DMS153 treated with DMSO at 0.1 percent for 48 hours (cell line): Measurements from ENCODE around the gene ADD2.
"Not testable (repeated sequence)": the region's sequence is repeated elsewhere in the genome, so short reads cannot be mapped to it uniquely, and the experiment has no call there.

Source experiments
- DNase-seq: peaks from one replicate; lab custom pipeline; 2025; ENCODE audit not compliant: unreplicated experiment; lab: John Stamatoyannopoulos, UW

ADD2 gene

GRCh38 chr2:70752396-70752795 is 15.6 kb downstream of the ADD2 start:
- DNase-seq = no peak

DNA sequence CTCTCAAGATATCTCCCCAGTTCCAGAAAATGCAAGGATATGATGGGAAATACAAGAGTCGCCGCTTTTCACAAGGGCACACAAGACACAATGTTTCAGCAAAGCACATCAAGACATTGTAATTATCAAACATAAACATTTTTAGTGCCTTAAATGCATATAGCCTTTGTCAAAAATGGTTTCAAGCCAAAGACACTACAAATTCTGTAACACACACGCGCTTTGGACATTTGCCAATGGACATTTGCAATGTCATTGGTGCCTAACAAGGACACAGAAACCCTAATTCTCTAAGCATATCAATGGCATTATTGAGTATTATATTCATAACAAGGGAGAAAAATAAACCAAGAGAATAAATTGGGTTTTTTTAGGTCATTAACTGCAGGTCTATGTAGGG is 16.1 kb downstream of the ADD2 start:
- no peak for DNase-seq

GRCh38 chr2:70750320-70750719 is 17.7 kb downstream of the ADD2 start:
- no peak for DNase-seq

GRCh38 chr2:70748002-70748784 is 19.8 kb downstream of the ADD2 start:
- DNase-seq = no peak

- no peak for DNase-seq
Measured at GRCh38 chr2:70747284-70747683, 20.7 kb downstream of the ADD2 start.

DNA sequence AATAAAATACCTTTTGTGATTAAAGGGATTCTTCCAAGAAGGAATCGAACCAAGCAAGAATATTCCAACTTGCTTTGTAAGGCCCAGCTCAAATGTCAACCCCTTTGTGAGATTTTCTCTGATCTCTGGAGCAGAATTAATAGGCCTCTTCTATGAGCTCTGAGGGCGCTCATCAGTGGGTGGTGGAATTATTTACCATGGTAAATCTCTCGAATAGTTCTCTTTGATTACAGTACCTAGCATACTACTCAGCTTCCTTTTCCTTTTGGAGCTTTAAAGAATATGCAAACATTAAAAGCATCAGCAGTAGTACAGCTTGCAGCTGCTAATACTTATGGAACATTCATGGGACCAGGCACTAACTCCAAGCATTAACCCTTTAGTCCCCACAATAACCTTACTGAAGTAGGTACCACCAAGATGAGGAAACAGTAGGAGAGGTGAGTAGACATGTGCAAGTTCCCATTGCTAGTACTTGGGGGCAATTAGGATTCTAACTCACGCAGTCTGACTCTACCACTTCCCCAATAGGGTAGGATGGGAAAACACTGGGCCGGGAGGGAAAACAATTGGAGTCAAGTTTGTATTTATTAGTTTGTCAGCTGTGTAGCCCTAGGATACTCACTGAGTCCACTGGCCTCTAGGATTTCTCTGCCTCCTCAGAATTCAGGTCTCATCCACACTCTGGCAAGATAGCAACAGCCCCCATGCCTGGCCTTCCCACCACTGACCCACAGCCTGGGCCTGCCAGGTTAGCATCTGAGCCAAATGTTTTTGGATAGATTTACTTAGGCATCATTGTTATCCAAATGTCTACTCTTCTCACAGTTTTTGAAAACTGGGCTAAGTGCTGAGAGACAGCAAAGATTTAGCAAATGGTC is 21.7 kb downstream of the ADD2 start:
- no peak for DNase-seq

- DNase-seq = no peak
Measured at GRCh38 chr2:70745276-70745825, 22.6 kb downstream of the ADD2 start.

DNA sequence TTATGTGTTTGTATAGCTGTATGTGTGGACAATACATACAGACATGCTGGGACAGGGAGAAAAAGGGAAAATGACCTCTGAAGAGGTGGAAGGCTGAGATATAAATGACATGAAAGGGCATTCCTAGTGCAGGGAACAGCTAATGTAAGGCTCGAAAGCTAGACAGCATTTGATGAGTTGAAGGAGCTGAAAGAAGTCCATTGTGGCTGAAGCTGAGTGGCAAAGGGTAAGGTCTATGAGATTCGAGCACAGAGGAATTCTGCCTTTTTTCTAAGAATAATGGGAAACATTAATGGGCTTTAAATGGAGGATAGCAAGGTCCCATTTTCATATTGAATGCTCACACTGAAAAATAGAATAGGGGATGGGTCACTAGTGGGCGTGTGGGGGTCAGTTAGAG is 23.6 kb downstream of the ADD2 start:
- no peak for DNase-seq

GRCh38 chr2:70743677-70744076 is 24.3 kb downstream of the ADD2 start:
- DNase-seq = no peak

GRCh38 chr2:70743068-70743467 is 24.9 kb downstream of the ADD2 start:
- DNase-seq = no peak

GRCh38 chr2:70739492-70739891 is 28.5 kb downstream of the ADD2 start:
- not testable (repeated sequence) for DNase-seq

- DNase-seq = no peak
Measured at GRCh38 chr2:70738159-70738558, 29.8 kb downstream of the ADD2 start.

GRCh38 chr2:70735071-70735470 is 32.9 kb downstream of the ADD2 start:
- DNase-seq = no peak

GRCh38 chr2:70733646-70734180 is 34.3 kb downstream of the ADD2 start:
- no peak for DNase-seq

- no peak for DNase-seq
Measured at GRCh38 chr2:70732766-70733645, 35.0 kb downstream of the ADD2 start.

- DNase-seq = no peak
Measured at GRCh38 chr2:70730730-70731129, 37.3 kb downstream of the ADD2 start.

GRCh38 chr2:70729647-70730046 is 38.4 kb downstream of the ADD2 start:
- no peak for DNase-seq

DNA sequence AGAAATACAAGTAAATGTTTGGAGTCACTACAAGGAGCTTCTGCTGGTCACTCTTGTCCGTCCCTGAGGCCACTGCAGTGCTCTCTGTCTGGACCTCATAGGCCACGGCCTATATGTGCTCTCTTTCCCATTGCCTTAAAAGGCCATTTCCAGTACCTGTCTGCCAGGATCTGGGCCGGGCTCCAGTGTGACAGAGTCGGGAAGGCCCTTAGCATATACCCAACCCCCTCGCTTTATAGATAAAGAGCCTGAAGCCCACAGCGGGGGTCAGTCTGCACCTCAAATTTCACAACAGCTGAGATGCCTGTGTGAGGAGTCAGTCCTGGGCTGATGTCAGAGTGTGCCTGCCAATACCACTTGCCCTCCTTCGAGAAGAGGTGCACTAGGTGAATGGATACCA is 39.9 kb downstream of the ADD2 start:
- no peak for DNase-seq

DNA sequence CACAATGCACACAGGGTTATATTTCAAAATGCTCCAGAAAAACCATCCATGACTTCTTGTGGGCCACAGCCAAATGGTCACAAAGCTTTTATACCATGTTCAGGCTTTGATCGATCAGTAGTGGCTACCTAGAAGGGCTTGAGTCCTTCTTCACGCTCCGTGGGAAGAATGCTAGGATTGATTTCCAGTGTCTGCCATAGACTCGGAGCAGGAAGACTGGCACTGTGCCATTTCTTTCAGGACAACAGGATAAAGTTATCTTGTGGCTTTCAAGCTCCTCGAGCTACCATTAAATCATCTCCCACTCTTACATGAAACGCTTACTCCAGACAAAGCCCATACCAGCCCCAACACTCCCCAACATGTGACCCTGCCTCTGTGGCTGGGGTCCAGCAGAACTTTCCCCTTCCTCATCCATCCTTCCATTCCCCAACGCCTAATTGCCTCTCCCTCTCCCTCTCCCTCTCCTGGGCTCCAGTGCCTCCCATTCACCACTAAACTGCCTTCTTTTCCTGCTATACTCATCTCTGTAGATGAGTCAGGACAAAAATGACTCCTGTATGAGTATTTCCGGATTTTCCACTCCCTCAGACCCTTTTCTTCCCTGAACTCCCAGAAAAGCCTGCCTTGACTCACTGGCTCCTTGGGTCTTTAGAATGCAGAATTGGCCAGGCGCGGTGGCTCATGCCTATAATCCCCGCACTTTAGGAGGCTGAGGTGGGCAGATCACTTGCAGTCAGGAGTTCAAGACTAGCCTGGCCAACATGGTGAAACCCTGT is 40.9 kb downstream of the ADD2 start:
- no peak for DNase-seq

GRCh38 chr2:70725505-70725904 is 42.5 kb downstream of the ADD2 start:
- DNase-seq = no peak
